Mesenchymal stem cell (in vitro differentiated cells and primary cell): ENCODE measurements around the gene RIPK4.

Experiments
- DNase-seq: peaks from one replicate; pipeline ENCODE4 v3.0.0-alpha.2; 2013
- H2AFZ ChIP-seq: one replicate; pipeline ENCODE4 v1.6.1; 2013; ENCODE audit warnings: low read depth, mild to moderate bottlenecking, control low read depth, inconsistent platforms, low read length, moderate library complexity
- H2AK5ac ChIP-seq: 2 replicates; pipeline ENCODE4 v1.6.1; 2013; ENCODE audit warnings: low read length, moderate library complexity, mild to moderate bottlenecking, inconsistent platforms; ENCODE audit not compliant: severe bottlenecking
- H2BK120ac ChIP-seq: one replicate; pipeline ENCODE4 v1.6.1; 2013; ENCODE audit warnings: low read depth, mild to moderate bottlenecking, inconsistent platforms, low read length, moderate library complexity
- H2BK12ac ChIP-seq, 2 experiments: one replicate each; pipeline ENCODE4 v1.6.1; 2013; ENCODE audit warnings: inconsistent platforms in 2 of 2, low read length in 2 of 2, mild to moderate bottlenecking in 2 of 2, moderate library complexity in 2 of 2, control low read depth in 1 of 2
- H2BK15ac ChIP-seq: one replicate; pipeline ENCODE4 v1.6.1; 2013; ENCODE audit warnings: mild to moderate bottlenecking, low read depth, inconsistent platforms; ENCODE audit not compliant: poor library complexity, severe bottlenecking
- H2BK5ac ChIP-seq: 2 replicates; pipeline ENCODE4 v1.6.1; 2013; ENCODE audit warnings: low read depth, mild to moderate bottlenecking, low read length, control low read depth, inconsistent platforms; ENCODE audit not compliant: poor library complexity, severe bottlenecking
- H3K14ac ChIP-seq, 2 experiments: one replicate each; pipeline ENCODE4 v1.6.1; 2013; ENCODE audit warnings: inconsistent platforms in 2 of 2, low read length in 2 of 2, control low read depth in 1 of 2, mild to moderate bottlenecking in 1 of 2, moderate library complexity in 1 of 2
- H3K18ac ChIP-seq, 2 experiments: one replicate each; pipeline ENCODE4 v1.6.1; 2013; ENCODE audit warnings: inconsistent platforms in 2 of 2, low read length in 2 of 2, control low read depth in 1 of 2, low read depth in 1 of 2, mild to moderate bottlenecking in 1 of 2
- H3K23ac ChIP-seq, 2 experiments: one replicate each; pipeline ENCODE4 v1.6.1; 2013; ENCODE audit warnings: inconsistent platforms in 2 of 2, low read length in 2 of 2, mild to moderate bottlenecking in 2 of 2, moderate library complexity in 2 of 2, control low read depth in 1 of 2
- H3K27ac ChIP-seq: 2 replicates; pipeline ENCODE4 v1.5.1; 2013; ENCODE audit warnings: mild to moderate bottlenecking, moderate library complexity, low read length, control low read depth, inconsistent platforms; ENCODE audit not compliant: poor library complexity, severe bottlenecking
- H3K27me3 ChIP-seq, 2 experiments: 2 replicates each; pipeline versions ENCODE4 v1.6.1 to v1.7.0; 2013; ENCODE audit warnings: low read length in 2 of 2, mild to moderate bottlenecking in 2 of 2, moderate library complexity in 2 of 2, control low read depth in 1 of 2, inconsistent platforms in 1 of 2; ENCODE audit not compliant: control insufficient read depth in 1 of 2, insufficient read depth in 1 of 2
- H3K36me3 ChIP-seq, 2 experiments: 2 replicates each; pipeline versions ENCODE4 v1.6.1 to v1.7.0; 2013; ENCODE audit warnings: low read length in 2 of 2, control low read depth in 1 of 2, inconsistent platforms in 1 of 2, low read depth in 1 of 2, mild to moderate bottlenecking in 1 of 2; ENCODE audit not compliant: insufficient read depth in 2 of 2, control insufficient read depth in 1 of 2
- H3K4ac ChIP-seq, 2 experiments: one replicate each; pipeline ENCODE4 v1.6.1; 2013; ENCODE audit warnings: inconsistent platforms in 2 of 2, low read length in 2 of 2, mild to moderate bottlenecking in 2 of 2, moderate library complexity in 2 of 2, control low read depth in 1 of 2, low read depth in 1 of 2
- H3K4me1 ChIP-seq: 2 replicates; pipeline ENCODE4 v1.6.1; 2013; ENCODE audit warnings: low read depth, low read length, control low read depth; ENCODE audit not compliant: control insufficient read depth, insufficient read depth
- H3K4me2 ChIP-seq: 2 replicates; pipeline ENCODE4 v1.6.1; 2013; ENCODE audit warnings: low read length, mild to moderate bottlenecking, inconsistent platforms; ENCODE audit not compliant: poor library complexity, severe bottlenecking
- H3K4me3 ChIP-seq, 2 experiments: 2 replicates each; pipeline versions ENCODE4 v1.5.1 to v1.7.0; 2013; ENCODE audit warnings: low read length in 2 of 2, mild to moderate bottlenecking in 2 of 2, control low read depth in 1 of 2, low read depth in 1 of 2; ENCODE audit not compliant: insufficient read depth in 1 of 2
- H3K79me1 ChIP-seq: replicated peaks from 2 replicates; pipeline ENCODE4 v1.6.1; 2013; ENCODE audit warnings: mild to moderate bottlenecking, control low read depth, low read length, inconsistent platforms; ENCODE audit not compliant: poor library complexity, severe bottlenecking
- H3K9ac ChIP-seq: 2 replicates; pipeline ENCODE4 v1.7.0; 2013; ENCODE audit warnings: mild to moderate bottlenecking, low read length, moderate library complexity
- H3K9me3 ChIP-seq: 2 replicates; pipeline ENCODE4 v1.7.0; 2013; ENCODE audit warnings: mild to moderate bottlenecking, low read length; ENCODE audit not compliant: control insufficient read depth
- H4K8ac ChIP-seq: one replicate; pipeline ENCODE4 v1.6.1; 2013; ENCODE audit warnings: inconsistent platforms, mild to moderate bottlenecking, low read length, moderate library complexity
- H4K91ac ChIP-seq: one replicate; pipeline ENCODE4 v1.6.1; 2013; ENCODE audit warnings: mild to moderate bottlenecking, low read length, inconsistent platforms
- WGBS: methylation state at CpG from one replicate; pipeline ENCODE4 v1.1.7; 2013; ENCODE audit warnings: mixed read lengths; 5-methylcytosine and 5-hydroxymethylcytosine counted together

Gene RIPK4

GRCh38 chr21:41712730-41713129, 54.1 kb downstream of the RIPK4 start:
- no peak overlapping the region for H2BK12ac ChIP-seq
- WGBS = 47% methylated on average over 7 of the region's 9 CpGs
- no peak overlapping the region for H3K9ac ChIP-seq
- H2AFZ ChIP-seq = no peak overlapping the region
- no peak overlapping the region for H2BK5ac ChIP-seq
- H3K4me3 ChIP-seq = no peak overlapping the region
- no peak for DNase-seq
- H2BK120ac ChIP-seq = no peak overlapping the region
- no peak overlapping the region for H4K91ac ChIP-seq
- no peak overlapping the region for H3K23ac ChIP-seq
- no peak overlapping the region for H2AK5ac ChIP-seq
- H3K9me3 ChIP-seq = no peaks in the 10 kb centered on the region
- H3K14ac ChIP-seq = no peak overlapping the region
- H3K4me2 ChIP-seq = no peak overlapping the region
- no peak overlapping the region for H3K27ac ChIP-seq
- no peak overlapping the region for H2BK15ac ChIP-seq
- H4K8ac ChIP-seq = no peak overlapping the region
- H3K27me3 ChIP-seq = peaks cover 48 to 93% of the 10 kb centered on the region in 2 experiments
- no peaks in the 10 kb centered on the region for H3K36me3 ChIP-seq
- H3K79me1 ChIP-seq = no peaks in the 10 kb centered on the region
- H3K4me1 ChIP-seq = peaks cover 3% of the 10 kb centered on the region
- no peak overlapping the region for H3K18ac ChIP-seq
- H3K4ac ChIP-seq = no peak overlapping the region

GRCh38 chr21:41712201-41712600, 54.7 kb downstream of the RIPK4 start:
- 19% methylated on average over 13 of the region's 18 CpGs for WGBS
- Histone ChIP-seq H2BK120ac (no peak overlapping the region), H3K4me1 (peaks cover 4% of the 10 kb centered on the region), H3K27me3 (peaks cover 48 to 93% of the 10 kb centered on the region in 2 experiments), H3K4ac (no peak overlapping the region), H3K9me3 (no peaks in the 10 kb centered on the region), H3K36me3 (no peaks in the 10 kb centered on the region), H2BK12ac (no peak overlapping the region), H3K14ac (no peak overlapping the region), H2AFZ (no peak overlapping the region), H3K18ac (no peak overlapping the region), H3K9ac (no peak overlapping the region), H4K8ac (no peak overlapping the region), H4K91ac (no peak overlapping the region), H3K79me1 (no peaks in the 10 kb centered on the region), H3K23ac (no peak overlapping the region), H3K4me2 (no peak overlapping the region), H2BK15ac (no peak overlapping the region), H3K27ac (no peak overlapping the region), H2BK5ac (no peak overlapping the region), H3K4me3 (no peak overlapping the region), H2AK5ac (no peak overlapping the region)
- DNase-seq = no peak

GRCh38 chr21:41711416-41712007, 55.3 kb downstream of the RIPK4 start:
- no peak overlapping the region for H3K4me3 ChIP-seq
- H3K27me3 ChIP-seq = peaks cover 48 to 92% of the 10 kb centered on the region in 2 experiments
- no peak overlapping the region for H4K91ac ChIP-seq
- H3K9ac ChIP-seq = no peak overlapping the region
- DNase-seq = no peak
- no peak overlapping the region for H2BK12ac ChIP-seq
- no peaks in the 10 kb centered on the region for H3K36me3 ChIP-seq
- H3K18ac ChIP-seq = no peak overlapping the region
- H2AFZ ChIP-seq = no peak overlapping the region
- no peak overlapping the region for H3K14ac ChIP-seq
- no peak overlapping the region for H3K4me2 ChIP-seq
- no peak overlapping the region for H2BK15ac ChIP-seq
- no peaks in the 10 kb centered on the region for H3K9me3 ChIP-seq
- WGBS = 59% methylated on average over 13 of the region's 13 CpGs
- no peak overlapping the region for H4K8ac ChIP-seq
- H2AK5ac ChIP-seq = no peak overlapping the region
- H3K79me1 ChIP-seq = no peaks in the 10 kb centered on the region
- no peak overlapping the region for H3K23ac ChIP-seq
- no peak overlapping the region for H3K4ac ChIP-seq
- H3K4me1 ChIP-seq = peaks cover 4% of the 10 kb centered on the region
- H3K27ac ChIP-seq = no peak overlapping the region
- no peak overlapping the region for H2BK5ac ChIP-seq
- no peak overlapping the region for H2BK120ac ChIP-seq

- no peak overlapping the region for H3K4ac ChIP-seq
- no peak for DNase-seq
- H3K9me3 ChIP-seq = no peaks in the 10 kb centered on the region
- no peak overlapping the region for H3K9ac ChIP-seq
- no peak overlapping the region for H4K8ac ChIP-seq
- peaks cover 46 to 85% of the 10 kb centered on the region in 2 experiments for H3K27me3 ChIP-seq
- H2AFZ ChIP-seq = no peak overlapping the region
- H2BK15ac ChIP-seq = no peak overlapping the region
- H3K4me2 ChIP-seq = no peak overlapping the region
- no peak overlapping the region for H2AK5ac ChIP-seq
- no peak overlapping the region for H3K4me3 ChIP-seq
- no peak overlapping the region for H2BK120ac ChIP-seq
- no peaks in the 10 kb centered on the region for H3K36me3 ChIP-seq
- H3K79me1 ChIP-seq = no peaks in the 10 kb centered on the region
- H2BK12ac ChIP-seq = no peak overlapping the region
- H3K18ac ChIP-seq = no peak overlapping the region
- 71% methylated on average over 8 of the region's 8 CpGs for WGBS
- no peak overlapping the region for H2BK5ac ChIP-seq
- H4K91ac ChIP-seq = no peak overlapping the region
- no peak overlapping the region for H3K14ac ChIP-seq
- H3K23ac ChIP-seq = no peak overlapping the region
- H3K27ac ChIP-seq = no peak overlapping the region
- peaks cover 8% of the 10 kb centered on the region for H3K4me1 ChIP-seq
These were observed 56.1 kb downstream of the RIPK4 start for GRCh38 chr21:41710823-41711160.
